Ovary (tissue), 3 donors: ENCODE data around the gene SERTAD4.

Experiments used
- CTCF ChIP-seq, 3 donors: fragments of 450-650 bp in 2 of 3; fragments of 200-600 bp in 1 of 3; IDR thresholded peaks; one replicate each; pipeline versions ENCODE4 v1.5.1 to v1.8.0; 2016 to 2022; ENCODE audit warnings: antibody characterized with exemption in 3 of 3, mild to moderate bottlenecking in 1 of 3
- POLR2A ChIP-seq: fragments of 450-650 bp; IDR thresholded peaks from one replicate; pipeline ENCODE4 v1.6.1; 2017; ENCODE audit warnings: antibody characterized with exemption, mild to moderate bottlenecking, moderate library complexity
- donor health status: DM: no; HTN: no; CAD: no.

GRCh38 chr1:210207597-210208450, 24.8 kb upstream of the SERTAD4 start:
- TF ChIP-seq CTCF (IDR thresholded peaks at IDR 0.05) (no peak), POLR2A (no peak)
